Measurements from ENCODE around the gene CDC20B. TPM values are rescaled to one million over a fixed set of nuclear protein-coding genes. Genes with fewer than 3 reads are reported as not detected.

The CDC20B gene
- total RNA-seq, 1 donor = not detected

- peak within 1 kb of the TSS; percentile 83 for H3K4me2 ChIP-seq (ENCODE audit: insufficient read depth, low read length)
- H3K4me3 ChIP-seq (ENCODE audit: insufficient read depth, low read length) = peak within 1 kb of the TSS; percentile 83
- peaks cover 31% of the 10 kb centered on the region for H3K79me2 ChIP-seq (ENCODE audit: insufficient read depth, low read length)
- peak; percentile 80 for DNase-seq (ENCODE audit: insufficient read length, low spot score, missing footprints)
- peak within 1 kb of the TSS; percentile 95 for H3K27ac ChIP-seq (ENCODE audit: low read depth, low read length)
- TF ChIP-seq CTCF (IDR thresholded peaks at IDR 0.05; ENCODE audit: extremely low read depth, low read depth, low read length) = peak; percentile 73
- no peaks in the 10 kb centered on the region for H3K27me3 ChIP-seq (ENCODE audit: insufficient read depth, low read length)
- peaks cover 27% of the 10 kb centered on the region for H4K20me1 ChIP-seq (ENCODE audit: insufficient read depth, low read length)
- no peaks in the 10 kb centered on the region for H3K9me3 ChIP-seq (ENCODE audit: low read depth, low read length)
- peaks cover 34% of the 10 kb centered on the region for H3K36me3 ChIP-seq (ENCODE audit: insufficient read depth, low read length)
- H2AFZ ChIP-seq (ENCODE audit: low read length) = peak within 1 kb of the TSS; percentile 79
- peaks cover 20% of the 10 kb centered on the region for H3K4me1 ChIP-seq (ENCODE audit: insufficient read depth, low read length)
Observed at GRCh38 chr5:55159763-55160492, 13.0 kb downstream of the CDC20B start, which contains the start of gene GPX8. Gene GPX8, plus strand, starts transcription at chr5:55160171. Its CDS starts 22 bp downstream, at chr5:55160193.

- Histone ChIP-seq H3K4me1 (ENCODE audit: insufficient read depth, low read length) (peaks cover 22% of the 10 kb centered on the region), H2AFZ (ENCODE audit: low read length) (no peak overlapping the region), H3K36me3 (ENCODE audit: insufficient read depth, low read length) (no peaks in the 10 kb centered on the region), H3K27me3 (ENCODE audit: insufficient read depth, low read length) (no peaks in the 10 kb centered on the region), H4K20me1 (ENCODE audit: insufficient read depth, low read length) (no peaks in the 10 kb centered on the region), H3K79me2 (ENCODE audit: insufficient read depth, low read length) (no peaks in the 10 kb centered on the region), H3K9me3 (ENCODE audit: low read depth, low read length) (no peaks in the 10 kb centered on the region), H3K4me2 (ENCODE audit: insufficient read depth, low read length) (peak overlapping the region; percentile 32), H3K27ac (ENCODE audit: low read depth, low read length) (no peak overlapping the region), H3K4me3 (ENCODE audit: insufficient read depth, low read length) (no peak overlapping the region)
- no peak for TF ChIP-seq CTCF (IDR thresholded peaks at IDR 0.05; ENCODE audit: extremely low read depth, low read depth, low read length)
- peak; percentile 74 for DNase-seq (ENCODE audit: insufficient read length, low spot score, missing footprints)
Observed at GRCh38 chr5:55154873-55155272, 18.1 kb downstream of the CDC20B start.

- H3K27ac ChIP-seq (ENCODE audit: low read depth, low read length) = no peak overlapping the region
- no peak for DNase-seq (ENCODE audit: insufficient read length, low spot score, missing footprints)
- no peaks in the 10 kb centered on the region for H3K79me2 ChIP-seq (ENCODE audit: insufficient read depth, low read length)
- no peaks in the 10 kb centered on the region for H3K36me3 ChIP-seq (ENCODE audit: insufficient read depth, low read length)
- H2AFZ ChIP-seq (ENCODE audit: low read length) = no peak overlapping the region
- H4K20me1 ChIP-seq (ENCODE audit: insufficient read depth, low read length) = no peaks in the 10 kb centered on the region
- TF ChIP-seq CTCF (IDR thresholded peaks at IDR 0.05; ENCODE audit: extremely low read depth, low read depth, low read length) = no peak
- H3K9me3 ChIP-seq (ENCODE audit: low read depth, low read length) = no peaks in the 10 kb centered on the region
- H3K4me1 ChIP-seq (ENCODE audit: insufficient read depth, low read length) = peaks cover 22% of the 10 kb centered on the region
- H3K4me2 ChIP-seq (ENCODE audit: insufficient read depth, low read length) = no peak overlapping the region
- no peak overlapping the region for H3K4me3 ChIP-seq (ENCODE audit: insufficient read depth, low read length)
- no peaks in the 10 kb centered on the region for H3K27me3 ChIP-seq (ENCODE audit: insufficient read depth, low read length)
Observed at GRCh38 chr5:55151923-55152842, 20.8 kb downstream of the CDC20B start.
